Measurements from ENCODE around the gene STT3B.

STT3B gene

DNA sequence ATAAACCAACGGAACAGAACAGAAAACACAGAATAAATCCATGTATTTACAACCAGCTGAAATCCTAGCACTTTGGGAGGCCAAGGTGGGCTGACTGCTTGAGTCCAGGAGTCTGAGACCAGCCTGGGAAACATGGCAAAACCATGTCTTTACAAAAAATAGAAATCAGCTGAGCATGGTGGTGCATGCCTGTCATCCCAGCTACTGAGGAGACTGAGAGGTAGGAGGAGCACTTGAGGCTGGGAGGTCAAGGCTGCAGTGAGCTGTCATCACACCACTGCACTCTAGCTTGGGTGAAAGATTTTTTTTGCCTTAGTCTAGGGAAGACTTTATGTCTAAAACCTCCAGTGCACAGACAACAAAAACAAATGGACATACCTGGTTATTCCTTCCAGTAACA, 120.7 kb downstream of the STT3B start:
- WGBS (ENCODE audit: extremely low coverage, insufficient coverage, insufficient read length), result no CpG with 5 or more reads among the region's 1 CpG
- no peak overlapping the region for H2AK5ac ChIP-seq (ENCODE audit: low read length)

DNA sequence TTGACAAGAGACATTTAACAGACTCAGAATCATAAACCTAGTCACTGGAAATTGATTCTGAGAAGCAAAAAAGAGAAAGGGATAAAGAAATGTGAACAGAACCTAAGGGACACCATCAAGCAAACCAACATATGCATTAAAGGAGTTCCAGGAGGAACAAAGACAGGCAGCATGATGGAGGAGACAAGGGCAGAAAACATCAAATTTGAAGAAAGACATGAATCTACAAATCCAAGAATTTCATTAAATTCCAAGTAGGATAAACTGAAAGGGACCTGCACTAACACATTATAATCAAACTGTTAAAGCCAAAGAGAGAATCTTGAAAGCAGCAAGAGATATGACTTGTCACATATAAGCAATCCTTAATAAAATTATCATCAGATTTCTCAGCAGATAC, 122.3 kb downstream of the STT3B start:
- Histone ChIP-seq H3K27ac (ENCODE audit: low read depth, low read length) (no peak overlapping the region), H3K9me3 (ENCODE audit: insufficient read depth, low read depth, low read length) (peaks cover 5% of the 10 kb centered on the region), H2AK5ac (ENCODE audit: low read length) (no peak overlapping the region), H3K9ac (ENCODE audit: low read length) (no peak overlapping the region), H3K79me1 (ENCODE audit: low read length) (no peaks in the 10 kb centered on the region), H3K23ac (ENCODE audit: low read length) (no peak overlapping the region), H3K27me3 (ENCODE audit: insufficient read depth, low read length) (no peaks in the 10 kb centered on the region), H2BK5ac (ENCODE audit: low read depth, low read length, poor library complexity) (no peak overlapping the region), H2AFZ (ENCODE audit: insufficient read depth, low read length, poor library complexity) (no peak overlapping the region), H4K12ac (ENCODE audit: low read depth, low read length) (no peak overlapping the region), H3K18ac (ENCODE audit: low read length) (no peak overlapping the region), H3K4me1 (ENCODE audit: control insufficient read depth in 1 of 2, insufficient read depth in 2 of 2, low read length in 2 of 2) (no peaks in the 10 kb centered on the region), H3K36me3 (ENCODE audit: control insufficient read depth in 1 of 2, insufficient read depth in 2 of 2, low read length in 2 of 2) (peaks cover 2 to 3% of the 10 kb centered on the region in 2 experiments), H3K4ac (ENCODE audit: low read depth, low read length) (no peak overlapping the region), H2BK120ac (ENCODE audit: insufficient read depth, low read length, poor library complexity) (no peak overlapping the region), H4K8ac (ENCODE audit: low read depth, low read length) (no peak overlapping the region), H4K91ac (ENCODE audit: low read depth, low read length) (no peak overlapping the region), H3K4me3 (ENCODE audit: low read depth, low read length) (no peak overlapping the region), H3K79me2 (ENCODE audit: control insufficient read depth, insufficient read depth, low read length, poor library complexity) (no peaks in the 10 kb centered on the region), H2BK12ac (ENCODE audit: low read length) (no peak overlapping the region), H3K14ac (ENCODE audit: low read length) (no peak overlapping the region), H3K4me2 (ENCODE audit: low read length) (no peak overlapping the region)
- no peak for DNase-seq

More for the DNA sequence above, 120.7 kb downstream of the STT3B start:
- Histone ChIP-seq H3K4me3 (ENCODE audit: low read depth, low read length) (no peak overlapping the region), H3K14ac (ENCODE audit: low read length) (no peak overlapping the region), H3K9ac (ENCODE audit: low read length) (no peak overlapping the region), H3K9me3 (ENCODE audit: insufficient read depth, low read depth, low read length) (peaks cover 8% of the 10 kb centered on the region), H3K23ac (ENCODE audit: low read length) (no peak overlapping the region), H3K27me3 (ENCODE audit: insufficient read depth, low read length) (no peaks in the 10 kb centered on the region), H2BK120ac (ENCODE audit: insufficient read depth, low read length, poor library complexity) (no peak overlapping the region), H3K4ac (ENCODE audit: low read depth, low read length) (no peak overlapping the region), H3K18ac (ENCODE audit: low read length) (no peak overlapping the region), H3K79me2 (ENCODE audit: control insufficient read depth, insufficient read depth, low read length, poor library complexity) (no peaks in the 10 kb centered on the region), H3K4me1 (ENCODE audit: control insufficient read depth in 1 of 2, insufficient read depth in 2 of 2, low read length in 2 of 2) (no peaks in the 10 kb centered on the region), H3K27ac (ENCODE audit: low read depth, low read length) (no peak overlapping the region), H3K79me1 (ENCODE audit: low read length) (no peaks in the 10 kb centered on the region), H4K91ac (ENCODE audit: low read depth, low read length) (no peak overlapping the region), H2BK5ac (ENCODE audit: low read depth, low read length, poor library complexity) (no peak overlapping the region), H4K8ac (ENCODE audit: low read depth, low read length) (no peak overlapping the region), H2AFZ (ENCODE audit: insufficient read depth, low read length, poor library complexity) (no peak overlapping the region), H2BK12ac (ENCODE audit: low read length) (no peak overlapping the region), H3K4me2 (ENCODE audit: low read length) (no peak overlapping the region), H3K36me3 (ENCODE audit: control insufficient read depth in 1 of 2, insufficient read depth in 2 of 2, low read length in 2 of 2) (peaks cover 7% of the 10 kb centered on the region in 2 experiments), H4K12ac (ENCODE audit: low read depth, low read length) (no peak overlapping the region)
- DNase-seq, result no peak

DNA sequence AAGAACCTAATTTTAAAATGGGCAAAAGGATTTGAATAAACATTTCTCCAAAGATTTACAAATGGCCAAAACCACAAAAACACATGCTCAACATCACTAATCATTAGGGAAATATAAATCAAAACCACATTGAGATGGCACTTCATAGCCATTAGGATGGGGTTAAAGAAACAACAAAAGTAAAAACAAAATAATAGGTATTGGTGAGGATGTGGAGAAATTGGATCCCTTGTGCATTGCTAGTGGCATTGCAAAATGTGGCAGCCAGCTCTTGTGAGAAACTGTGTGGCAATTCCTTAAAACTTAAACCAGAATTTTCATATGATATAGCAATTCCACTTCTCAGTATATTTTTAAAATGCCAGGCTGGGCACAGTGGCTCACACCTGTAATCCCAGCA, 126.5 kb downstream of the STT3B start:
- H2AFZ ChIP-seq (ENCODE audit: insufficient read depth, low read length, poor library complexity), result no peak overlapping the region
- no peaks in the 10 kb centered on the region for H3K27me3 ChIP-seq (ENCODE audit: insufficient read depth, low read length)
- H3K79me1 ChIP-seq (ENCODE audit: low read length), result no peaks in the 10 kb centered on the region
- DNase-seq, result no peak
- no peak overlapping the region for H3K4ac ChIP-seq (ENCODE audit: low read depth, low read length)
- H3K4me1 ChIP-seq (ENCODE audit: control insufficient read depth in 1 of 2, insufficient read depth in 2 of 2, low read length in 2 of 2), result no peaks in the 10 kb centered on the region
- no peak overlapping the region for H3K9ac ChIP-seq (ENCODE audit: low read length)
- no peaks in the 10 kb centered on the region for H3K9me3 ChIP-seq (ENCODE audit: insufficient read depth, low read depth, low read length)
- H3K4me3 ChIP-seq (ENCODE audit: low read depth, low read length), result no peak overlapping the region
- H2BK120ac ChIP-seq (ENCODE audit: insufficient read depth, low read length, poor library complexity), result no peak overlapping the region
- H3K4me2 ChIP-seq (ENCODE audit: low read length), result no peak overlapping the region
- H2BK12ac ChIP-seq (ENCODE audit: low read length), result no peak overlapping the region
- peaks cover 1% of the 10 kb centered on the region for H3K79me2 ChIP-seq (ENCODE audit: control insufficient read depth, insufficient read depth, low read length, poor library complexity)
- peaks cover 6 to 11% of the 10 kb centered on the region in 2 experiments for H3K36me3 ChIP-seq (ENCODE audit: control insufficient read depth in 1 of 2, insufficient read depth in 2 of 2, low read length in 2 of 2)
- no peak overlapping the region for H2AK5ac ChIP-seq (ENCODE audit: low read length)
- no peak overlapping the region for H3K18ac ChIP-seq (ENCODE audit: low read length)
- H3K23ac ChIP-seq (ENCODE audit: low read length), result no peak overlapping the region
- H4K91ac ChIP-seq (ENCODE audit: low read depth, low read length), result no peak overlapping the region
- H3K27ac ChIP-seq (ENCODE audit: low read depth, low read length), result no peak overlapping the region
- H4K8ac ChIP-seq (ENCODE audit: low read depth, low read length), result no peak overlapping the region
- H3K14ac ChIP-seq (ENCODE audit: low read length), result no peak overlapping the region
- H2BK5ac ChIP-seq (ENCODE audit: low read depth, low read length, poor library complexity), result no peak overlapping the region
- no peak overlapping the region for H4K12ac ChIP-seq (ENCODE audit: low read depth, low read length)

DNA sequence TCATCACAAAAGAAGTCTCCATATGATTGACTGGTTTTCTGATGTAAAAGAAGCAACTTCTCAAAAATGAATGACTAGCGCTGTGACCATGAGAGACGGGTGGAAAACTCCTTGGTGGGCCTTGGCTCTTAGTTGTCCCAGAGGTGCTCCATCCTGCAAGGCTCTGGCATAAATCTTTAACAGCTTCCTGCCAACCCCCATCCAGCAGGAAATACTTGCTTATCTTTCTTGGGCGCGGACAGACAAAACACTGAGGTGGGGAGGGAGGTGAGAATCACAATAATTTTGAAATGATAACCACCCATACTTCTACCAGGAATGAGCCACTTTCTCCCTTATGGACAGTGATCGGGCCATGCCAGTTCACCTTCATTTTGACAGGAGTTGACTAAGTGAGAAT, 128.6 kb downstream of the STT3B start:
- no peak overlapping the region for H3K14ac ChIP-seq (ENCODE audit: low read length)
- H3K18ac ChIP-seq (ENCODE audit: low read length), result no peak overlapping the region
- H2BK5ac ChIP-seq (ENCODE audit: low read depth, low read length, poor library complexity), result no peak overlapping the region
- H4K12ac ChIP-seq (ENCODE audit: low read depth, low read length), result no peak overlapping the region
- H3K36me3 ChIP-seq (ENCODE audit: control insufficient read depth in 1 of 2, insufficient read depth in 2 of 2, low read length in 2 of 2), result peaks cover 6 to 8% of the 10 kb centered on the region in 2 experiments
- no peak overlapping the region for H3K4me3 ChIP-seq (ENCODE audit: low read depth, low read length)
- H4K91ac ChIP-seq (ENCODE audit: low read depth, low read length), result no peak overlapping the region
- no peaks in the 10 kb centered on the region for H3K9me3 ChIP-seq (ENCODE audit: insufficient read depth, low read depth, low read length)
- no peak overlapping the region for H3K9ac ChIP-seq (ENCODE audit: low read length)
- H4K8ac ChIP-seq (ENCODE audit: low read depth, low read length), result no peak overlapping the region
- no peak overlapping the region for H2AFZ ChIP-seq (ENCODE audit: insufficient read depth, low read length, poor library complexity)
- H3K27ac ChIP-seq (ENCODE audit: low read depth, low read length), result no peak overlapping the region
- no peak overlapping the region for H2BK12ac ChIP-seq (ENCODE audit: low read length)
- H2AK5ac ChIP-seq (ENCODE audit: low read length), result no peak overlapping the region
- H3K4me1 ChIP-seq (ENCODE audit: control insufficient read depth in 1 of 2, insufficient read depth in 2 of 2, low read length in 2 of 2), result no peaks in the 10 kb centered on the region
- WGBS (ENCODE audit: extremely low coverage, insufficient coverage, insufficient read length), result no CpG with 5 or more reads among the region's 5 CpGs
- no peak overlapping the region for H2BK120ac ChIP-seq (ENCODE audit: insufficient read depth, low read length, poor library complexity)
- no peak for DNase-seq
- H3K27me3 ChIP-seq (ENCODE audit: insufficient read depth, low read length), result no peaks in the 10 kb centered on the region
- peaks cover 1% of the 10 kb centered on the region for H3K79me2 ChIP-seq (ENCODE audit: control insufficient read depth, insufficient read depth, low read length, poor library complexity)
- no peak overlapping the region for H3K23ac ChIP-seq (ENCODE audit: low read length)
- no peak overlapping the region for H3K4ac ChIP-seq (ENCODE audit: low read depth, low read length)
- H3K79me1 ChIP-seq (ENCODE audit: low read length), result no peaks in the 10 kb centered on the region
- H3K4me2 ChIP-seq (ENCODE audit: low read length), result no peak overlapping the region
